Lower lobe of right lung (tissue), 2 donors: ENCODE measurements around the gene XKR7. TPM values are rescaled to one million over a fixed set of nuclear protein-coding genes. Genes with fewer than 3 reads are reported as not detected.
A peak's percentile ranks its signal among the peaks of the same experiment; 100 is the strongest.

ENCODE experiments used
- ATAC-seq, 2 donors: fragments of 200-7000 bp; cut with Tn5 transposase; one replicate each; pipeline ENCODE4 v1.9.1; 2020 to 2022; ENCODE audit warnings: mild to moderate bottlenecking in 2 of 2, moderate library complexity in 2 of 2
- DNase-seq: peaks from one replicate; pipeline ENCODE4 v3.0.0-alpha.2; 2020
- H3K27ac ChIP-seq: fragments of 200-600 bp; one replicate; pipeline ENCODE4 v1.8.0; 2022
- H3K27me3 ChIP-seq: fragments of 200-600 bp; one replicate; pipeline ENCODE4 v1.8.0; 2022; ENCODE audit warnings: low read depth
- H3K36me3 ChIP-seq: fragments of 200-600 bp; one replicate; pipeline ENCODE4 v1.8.0; 2022; ENCODE audit warnings: mild to moderate bottlenecking
- H3K4me1 ChIP-seq: fragments of 200-600 bp; one replicate; pipeline ENCODE4 v1.8.0; 2022
- H3K4me3 ChIP-seq: fragments of 200-600 bp; one replicate; pipeline ENCODE4 v1.8.0; 2022; ENCODE audit warnings: mild to moderate bottlenecking
- H3K9me3 ChIP-seq: fragments of 200-600 bp; one replicate; pipeline ENCODE4 v1.8.0; 2022
- CTCF ChIP-seq: fragments of 200-600 bp; IDR thresholded peaks from one replicate; pipeline ENCODE4 v1.8.0; 2022; ENCODE audit warnings: antibody characterized with exemption, mild to moderate bottlenecking
- intact Hi-C: fragments of 100-400 bp; cut with DNase I; formaldehyde crosslinking; loops from one replicate; pipeline ENCODE4 v1.11.0; 2022
- total RNA-seq: library from RNA; stranded (reverse); fragmentation: NEBNext Ultra II Directional; extraction: Animal tissue kit (Norgen Biotek cat#: 25700); gene quantifications from one replicate; pipeline ENCODE4 v1.2.1, GENCODE V29; 2021
- donor health status: DM: no; HTN: yes; CAD: no; lungs with severe emphysema.

XKR7 gene
- total RNA-seq, 1 donor from 2014 or later = 0.06 TPM

- ATAC-seq = no peak
- no peak for TF ChIP-seq CTCF
- Histone ChIP-seq H3K4me3 (no peak overlapping the region), H3K27me3 (no peaks in the 10 kb centered on the region), H3K9me3 (no peaks in the 10 kb centered on the region), H3K36me3 (no peaks in the 10 kb centered on the region), H3K4me1 (peaks cover 18% of the 10 kb centered on the region), H3K27ac (no peak overlapping the region)
- intact Hi-C loops = no loop called here
- no peak for DNase-seq
Measured at GRCh38 chr20:32004963-32005362, 37.0 kb downstream of the XKR7 start.

GRCh38 chr20:32006053-32006452 is 38.1 kb downstream of the XKR7 start:
- DNase-seq (no peak), ATAC-seq (no peak)
- no peak for TF ChIP-seq CTCF
- Histone ChIP-seq H3K4me1 (peaks cover 19% of the 10 kb centered on the region), H3K27me3 (no peaks in the 10 kb centered on the region), H3K27ac (no peak overlapping the region), H3K9me3 (no peaks in the 10 kb centered on the region), H3K4me3 (no peak overlapping the region), H3K36me3 (no peaks in the 10 kb centered on the region)
- intact Hi-C loops = no loop called here

GRCh38 chr20:32006841-32007786 is 39.2 kb downstream of the XKR7 start:
- Histone ChIP-seq H3K4me3 (no peak overlapping the region), H3K9me3 (no peaks in the 10 kb centered on the region), H3K27me3 (no peaks in the 10 kb centered on the region), H3K4me1 (peaks cover 19% of the 10 kb centered on the region), H3K27ac (peak overlapping the region; percentile 72), H3K36me3 (no peaks in the 10 kb centered on the region)
- DNase-seq = no peak
- no peak for TF ChIP-seq CTCF
- ATAC-seq = no peak
- intact Hi-C loops = no loop called here

- intact Hi-C loops = no loop called here
- no peaks in the 10 kb centered on the region for H3K36me3 ChIP-seq
- no peaks in the 10 kb centered on the region for H3K9me3 ChIP-seq
- TF ChIP-seq CTCF = no peak
- H3K4me1 ChIP-seq = peaks cover 19% of the 10 kb centered on the region
- peak overlapping the region; percentile 72 for H3K27ac ChIP-seq
- no peaks in the 10 kb centered on the region for H3K27me3 ChIP-seq
- peak; percentile 53 for DNase-seq
- ATAC-seq = peak; percentile 58 to 74
- no peak overlapping the region for H3K4me3 ChIP-seq
Measured at GRCh38 chr20:32007787-32008616, 40.1 kb downstream of the XKR7 start.

GRCh38 chr20:32009564-32009963 is 41.6 kb downstream of the XKR7 start:
- peak overlapping the region; percentile 52 for H3K4me3 ChIP-seq
- DNase-seq = peak; percentile 5

More at GRCh38 chr20:32009564-32009963, 41.6 kb downstream of the XKR7 start:
- Histone ChIP-seq H3K9me3 (no peaks in the 10 kb centered on the region), H3K27me3 (peaks cover 6% of the 10 kb centered on the region), H3K27ac (peak overlapping the region; percentile 78), H3K36me3 (no peaks in the 10 kb centered on the region), H3K4me1 (peaks cover 19% of the 10 kb centered on the region)
- no peak for ATAC-seq
- intact Hi-C loops = no loop called here
- no peak for TF ChIP-seq CTCF
